Spleen (tissue), 11 donors: ENCODE data around the gene LINC01488. TPM values are rescaled to one million over a fixed set of nuclear protein-coding genes. Genes with fewer than 3 reads are reported as not detected.

Experiments used
- DNase-seq: peaks from one replicate; pipeline ENCODE4 v3.0.0-alpha.2; 2020
- H3K27ac ChIP-seq, 8 donors: fragments of 200-600 bp; sonication (generic) in 7 of 8; 1 replicate in 4 of 8; 2 replicates in 4 of 8; pipeline versions ENCODE4 v1.5.0 to v1.8.0; 2016 to 2021; ENCODE audit warnings: inconsistent platforms in 4 of 8, mild to moderate bottlenecking in 4 of 8, moderate library complexity in 1 of 8
- H3K27me3 ChIP-seq, 7 donors: fragments of 200-600 bp; sonication (generic) in 6 of 7; replicated peaks in 1 of 7; 1 replicate in 4 of 7; 2 replicates in 3 of 7; pipeline versions ENCODE4 v1.5.0 to v1.8.0; 2016 to 2021; ENCODE audit warnings: inconsistent platforms in 3 of 7, mild to moderate bottlenecking in 1 of 7
- H3K36me3 ChIP-seq, 6 donors: fragments of 200-600 bp; sonication (generic) in 5 of 6; 1 replicate in 4 of 6; 2 replicates in 2 of 6; pipeline versions ENCODE4 v1.5.0 to v1.8.0; 2016 to 2021; ENCODE audit warnings: inconsistent platforms in 2 of 6
- H3K4me1 ChIP-seq, 6 donors: fragments of 200-600 bp; sonication (generic) in 5 of 6; 1 replicate in 3 of 6; 2 replicates in 3 of 6; pipeline versions ENCODE4 v1.5.0 to v1.8.0; 2016 to 2021; ENCODE audit warnings: inconsistent platforms in 3 of 6
- H3K4me3 ChIP-seq, 8 donors: fragments of 200-600 bp; sonication (generic) in 7 of 8; 1 replicate in 4 of 8; 2 replicates in 4 of 8; pipeline versions ENCODE4 v1.5.0 to v1.8.0; 2016 to 2021; ENCODE audit warnings: inconsistent platforms in 4 of 8, mild to moderate bottlenecking in 4 of 8, moderate library complexity in 2 of 8
- H3K9me3 ChIP-seq, 8 donors: fragments of 200-600 bp; sonication (generic) in 7 of 8; 1 replicate in 4 of 8; 2 replicates in 4 of 8; pipeline versions ENCODE4 v1.5.0 to v1.8.0; 2016 to 2021; ENCODE audit warnings: inconsistent platforms in 4 of 8
- POLR2A ChIP-seq, 3 donors: fragments of 450-650 bp; IDR thresholded peaks; one replicate each; pipeline ENCODE4 v1.5.1; 2017; ENCODE audit warnings: antibody characterized with exemption in 3 of 3, mild to moderate bottlenecking in 1 of 3
- POLR2AphosphoS5 ChIP-seq, 3 donors: sonication (generic); formaldehyde crosslinking; IDR thresholded peaks; one replicate each; pipeline ENCODE4 v1.5.1; 2017; ENCODE audit warnings: antibody characterized with exemption in 3 of 3
- WGBS, 5 donors: extraction: QIAGEN DNeasy Blood & Tissue Kit in 3 of 5; methylation state at CpG; one replicate each; pipeline versions ENCODE4 v1.1.5 to v1.1.7; 2013 to 2018; 5-methylcytosine and 5-hydroxymethylcytosine counted together
- intact Hi-C: fragments of 100-400 bp; cut with DNase I; formaldehyde crosslinking; loops from one replicate; pipeline ENCODE4 v1.15.0; 2023; ENCODE audit warnings: low total_unique reads
- polyA plus RNA-seq, 3 donors: library from polyadenylated mRNA; stranded (reverse); fragments of 200-250 nt; gene quantifications; one replicate each; pipeline ENCODE4 v1.2.1, GENCODE V29; 2013
- total RNA-seq, 7 donors: library from RNA; depleted of rRNA in 3 of 7; stranded (reverse); fragments of >200 nt in 3 of 7; fragmentation: NEBNext Ultra II Directional in 4 of 7; extraction: Animal tissue kit (Norgen Biotek cat#: 25700) in 4 of 7; gene quantifications; one replicate each; pipeline versions ENCODE4 v1.1.0 to v1.2.1, GENCODE V29; 2016 to 2021
- TF ChIP-seq, protein P1 (sequence below), 11 experiments: fragments of 200-600 bp in 7 of 11; fragments of 450-650 bp in 4 of 11; sonication (generic) in 4 of 11; IDR thresholded peaks in 8 of 11; conservative IDR thresholded peaks in 3 of 11; 1 replicate in 7 of 11; 2 replicates in 4 of 11; pipeline versions ENCODE4 v1.4.0 to v1.8.0; 2016 to 2021; ENCODE audit warnings: antibody characterized with exemption in 11 of 11, inconsistent platforms in 4 of 11, mild to moderate bottlenecking in 1 of 11
- donor health status: healthy with polysubstance abuse.
- donor health status: DM: no; HTN: no; CAD: no; lungs with moderate emphysema.
- donor health status: DM: no; HTN: no; CAD: no.
- donor health status: Bipolar disorder and iron deficiency.
- donor health status: healthy.
- donor health status: DM: no; HTN: no; CAD: no.
- donor health status: DM: yes; HTN: yes; CAD: no.

LINC01488 gene
- total and polyA plus RNA-seq, 10 donors, result not detected

DNA sequence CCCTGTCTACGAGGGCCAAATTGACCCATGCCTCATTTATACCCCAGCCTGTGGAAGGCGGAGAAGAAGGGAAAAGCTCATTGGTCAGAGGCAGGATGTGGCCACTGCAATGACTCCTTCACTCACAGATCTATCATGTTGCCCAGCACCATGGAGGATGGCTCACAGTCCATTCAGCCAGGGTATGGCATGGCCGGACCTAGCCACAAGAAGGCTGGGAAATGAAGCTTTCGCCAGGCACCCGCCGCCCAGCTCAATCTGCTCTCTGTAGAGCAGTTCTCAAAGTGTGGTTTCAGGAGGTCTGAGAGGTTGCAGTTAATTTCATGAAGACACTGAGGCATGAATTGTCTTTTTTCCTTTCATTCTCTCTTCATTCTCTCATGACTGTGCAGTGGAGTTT, 40.6 kb upstream of the LINC01488 start:
- no peak for TF ChIP-seq POLR2AphosphoS5 (IDR thresholded peaks at IDR 0.05)
- TF ChIP-seq, protein P1, sequence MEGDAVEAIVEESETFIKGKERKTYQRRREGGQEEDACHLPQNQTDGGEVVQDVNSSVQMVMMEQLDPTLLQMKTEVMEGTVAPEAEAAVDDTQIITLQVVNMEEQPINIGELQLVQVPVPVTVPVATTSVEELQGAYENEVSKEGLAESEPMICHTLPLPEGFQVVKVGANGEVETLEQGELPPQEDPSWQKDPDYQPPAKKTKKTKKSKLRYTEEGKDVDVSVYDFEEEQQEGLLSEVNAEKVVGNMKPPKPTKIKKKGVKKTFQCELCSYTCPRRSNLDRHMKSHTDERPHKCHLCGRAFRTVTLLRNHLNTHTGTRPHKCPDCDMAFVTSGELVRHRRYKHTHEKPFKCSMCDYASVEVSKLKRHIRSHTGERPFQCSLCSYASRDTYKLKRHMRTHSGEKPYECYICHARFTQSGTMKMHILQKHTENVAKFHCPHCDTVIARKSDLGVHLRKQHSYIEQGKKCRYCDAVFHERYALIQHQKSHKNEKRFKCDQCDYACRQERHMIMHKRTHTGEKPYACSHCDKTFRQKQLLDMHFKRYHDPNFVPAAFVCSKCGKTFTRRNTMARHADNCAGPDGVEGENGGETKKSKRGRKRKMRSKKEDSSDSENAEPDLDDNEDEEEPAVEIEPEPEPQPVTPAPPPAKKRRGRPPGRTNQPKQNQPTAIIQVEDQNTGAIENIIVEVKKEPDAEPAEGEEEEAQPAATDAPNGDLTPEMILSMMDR (IDR thresholded peaks at IDR 0.05 in 8 of 11, conservative IDR thresholded peaks at IDR 0.05 in 3 of 11), result no peak
- no peak for TF ChIP-seq POLR2A (IDR thresholded peaks at IDR 0.05)
- intact Hi-C loops, result no loop called here

GRCh38 chr11:69442012-69442806, 39.3 kb upstream of the LINC01488 start:
- intact Hi-C loops, result no loop called here
- peak overlapping the region in 7 of 8 donors; percentile 74 to 88 (median 85) for H3K27ac ChIP-seq

More for the DNA sequence above, 40.6 kb upstream of the LINC01488 start:
- Histone ChIP-seq H3K4me1 (peaks cover 18 to 49% (median 33%) of the 10 kb centered on the region in 6 donors), H3K9me3 (no peaks in the 10 kb centered on the region), H3K27me3 (peaks cover 0 to 8% (median 0%) of the 10 kb centered on the region in 7 donors), H3K4me3 (no peak overlapping the region), H3K27ac (no peak overlapping the region), H3K36me3 (no peaks in the 10 kb centered on the region)
- 93 to 97% (median 96%) methylated on average over 6 of the region's 6 CpGs for WGBS, 5 donors
- DNase-seq, result peak; percentile 59

GRCh38 chr11:69442807-69443137, 38.7 kb upstream of the LINC01488 start:
- H3K4me3 ChIP-seq, result peak overlapping the region in 3 of 8 donors; percentile 22 to 62 (median 41)
- H3K27ac ChIP-seq, result peak overlapping the region in 7 of 8 donors; percentile 74 to 88 (median 85)
- H3K36me3 ChIP-seq, result no peaks in the 10 kb centered on the region
- 24 to 63% (median 41%) methylated on average over 10 of the region's 10 CpGs for WGBS, 5 donors
- peak; percentile 82 for DNase-seq
- H3K9me3 ChIP-seq, result no peaks in the 10 kb centered on the region
- H3K27me3 ChIP-seq, result peaks cover 0 to 4% (median 0%) of the 10 kb centered on the region in 7 donors
- TF ChIP-seq, protein P1 (IDR thresholded peaks at IDR 0.05 in 8 of 11, conservative IDR thresholded peaks at IDR 0.05 in 3 of 11), result no peak
- no peak for TF ChIP-seq POLR2A (IDR thresholded peaks at IDR 0.05)
- TF ChIP-seq POLR2AphosphoS5 (IDR thresholded peaks at IDR 0.05), result no peak
- intact Hi-C loops, result no loop called here
- H3K4me1 ChIP-seq, result peaks cover 18 to 49% (median 32%) of the 10 kb centered on the region in 6 donors

More at GRCh38 chr11:69442012-69442806, 39.3 kb upstream of the LINC01488 start:
- H3K27me3 ChIP-seq, result peaks cover 0 to 4% (median 0%) of the 10 kb centered on the region in 7 donors
- TF ChIP-seq POLR2AphosphoS5 (IDR thresholded peaks at IDR 0.05), result no peak
- no peaks in the 10 kb centered on the region for H3K36me3 ChIP-seq
- no peak overlapping the region for H3K4me3 ChIP-seq
- WGBS, 5 donors, result 74 to 88% (median 79%) methylated on average over 10 of the region's 10 CpGs
- peaks cover 18 to 45% (median 31%) of the 10 kb centered on the region in 6 donors for H3K4me1 ChIP-seq
- no peaks in the 10 kb centered on the region for H3K9me3 ChIP-seq
- peak; percentile 42 for DNase-seq

GRCh38 chr11:69443138-69443967, 38.1 kb upstream of the LINC01488 start:
- intact Hi-C loops, result no loop called here
- DNase-seq, result peak; percentile 95
- peak; percentile 22 to 83 (median 80) for TF ChIP-seq POLR2AphosphoS5 (IDR thresholded peaks at IDR 0.05)
- TF ChIP-seq, protein P1 (IDR thresholded peaks at IDR 0.05 in 8 of 11, conservative IDR thresholded peaks at IDR 0.05 in 3 of 11), result peak in 1 of 11 experiments; percentile 16
- peak in 1 of 3 donors; percentile 25 for TF ChIP-seq POLR2A (IDR thresholded peaks at IDR 0.05)
- H3K36me3 ChIP-seq, result no peaks in the 10 kb centered on the region
- peaks cover 0 to 4% (median 0%) of the 10 kb centered on the region in 7 donors for H3K27me3 ChIP-seq
- H3K9me3 ChIP-seq, result no peaks in the 10 kb centered on the region
- peak overlapping the region in 7 of 8 donors; percentile 20 to 62 (median 34) for H3K4me3 ChIP-seq
- whole genome bisulfite sequencing, 5 donors, result 2 to 11% (median 3%) methylated on average over 21 to 48 of the region's 48 CpGs
- peak overlapping the region; percentile 57 to 88 (median 84) for H3K27ac ChIP-seq
- H3K4me1 ChIP-seq, result peaks cover 18 to 54% (median 35%) of the 10 kb centered on the region in 6 donors
